Ramos (cell line): ENCODE measurements around the gene GLYR1.

ENCODE experiments used
- in situ Hi-C: fragments of 300-500 bp; cut with MboI; formaldehyde crosslinking; loops from one replicate; pipeline ENCODE4 v1.14.3; 2022; ENCODE audit warnings: low sequenced_read_pairs; ENCODE audit not compliant: unreplicated experiment

GLYR1 gene

DNA sequence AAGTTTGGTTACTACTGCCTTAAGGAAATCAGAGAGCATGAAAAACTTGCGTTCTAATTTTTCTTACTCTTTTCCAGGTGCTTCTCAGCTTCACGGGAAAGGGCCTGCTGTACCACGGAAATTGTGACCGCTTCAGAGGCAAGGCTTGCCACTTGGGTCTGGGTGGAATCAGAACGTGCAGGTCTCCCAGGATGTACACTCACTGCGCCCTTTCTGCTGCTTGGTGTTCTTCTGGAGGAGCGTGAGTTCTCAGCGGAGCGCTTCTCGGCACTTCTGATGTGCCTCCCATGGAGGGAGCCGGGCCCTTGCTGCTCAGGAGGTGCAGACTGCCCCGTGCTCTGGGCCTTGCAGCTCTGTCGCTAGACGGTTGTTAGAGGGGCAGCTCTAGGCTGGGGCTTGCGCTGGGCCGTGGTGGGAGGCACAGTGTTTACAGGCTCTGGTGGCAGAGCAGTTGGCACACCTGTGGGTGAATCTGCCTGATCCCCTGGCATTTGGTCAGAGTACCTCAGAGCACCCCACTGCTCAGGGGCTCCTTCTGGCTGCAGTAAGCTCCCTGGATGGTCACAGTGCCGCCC, 33.0 kb upstream of the GLYR1 start:
- in situ Hi-C loops: no loop called here

DNA sequence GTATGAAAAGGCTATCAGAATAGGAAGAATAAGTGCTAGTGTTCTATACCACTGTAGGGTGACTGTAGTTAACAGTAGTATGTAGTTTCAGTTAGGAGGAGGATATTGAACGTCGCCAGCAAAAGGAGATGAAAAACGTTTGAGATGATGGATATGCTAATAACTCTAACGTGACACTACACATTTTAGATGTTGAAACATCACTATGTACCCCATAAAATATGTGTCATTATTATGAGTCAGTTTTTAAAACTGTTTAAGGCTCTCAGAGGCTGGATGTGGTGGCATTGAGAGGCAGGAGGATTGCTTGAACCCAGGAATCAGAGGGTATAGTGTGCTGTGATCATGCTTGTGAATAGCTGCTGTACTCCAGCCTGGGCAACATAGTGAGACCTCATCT, 32.0 kb upstream of the GLYR1 start:
- in situ Hi-C loops: no loop called here

DNA sequence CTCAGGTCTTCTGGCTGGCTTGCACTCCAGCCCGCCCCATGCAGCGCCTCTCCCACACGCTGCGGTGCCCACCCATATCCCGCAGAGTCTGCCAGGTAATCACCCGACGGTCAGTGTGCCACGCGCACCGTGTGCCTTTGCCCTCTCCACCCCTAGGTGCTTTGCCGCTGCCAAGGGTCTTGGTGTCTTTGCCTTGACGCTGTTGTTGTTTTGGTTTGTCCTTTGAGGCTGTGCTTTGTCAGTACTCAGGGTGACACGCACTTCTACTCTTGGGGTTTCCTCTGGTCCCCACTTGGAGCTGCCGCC, 30.2 kb upstream of the GLYR1 start:
- in situ Hi-C loops: no loop called here

DNA sequence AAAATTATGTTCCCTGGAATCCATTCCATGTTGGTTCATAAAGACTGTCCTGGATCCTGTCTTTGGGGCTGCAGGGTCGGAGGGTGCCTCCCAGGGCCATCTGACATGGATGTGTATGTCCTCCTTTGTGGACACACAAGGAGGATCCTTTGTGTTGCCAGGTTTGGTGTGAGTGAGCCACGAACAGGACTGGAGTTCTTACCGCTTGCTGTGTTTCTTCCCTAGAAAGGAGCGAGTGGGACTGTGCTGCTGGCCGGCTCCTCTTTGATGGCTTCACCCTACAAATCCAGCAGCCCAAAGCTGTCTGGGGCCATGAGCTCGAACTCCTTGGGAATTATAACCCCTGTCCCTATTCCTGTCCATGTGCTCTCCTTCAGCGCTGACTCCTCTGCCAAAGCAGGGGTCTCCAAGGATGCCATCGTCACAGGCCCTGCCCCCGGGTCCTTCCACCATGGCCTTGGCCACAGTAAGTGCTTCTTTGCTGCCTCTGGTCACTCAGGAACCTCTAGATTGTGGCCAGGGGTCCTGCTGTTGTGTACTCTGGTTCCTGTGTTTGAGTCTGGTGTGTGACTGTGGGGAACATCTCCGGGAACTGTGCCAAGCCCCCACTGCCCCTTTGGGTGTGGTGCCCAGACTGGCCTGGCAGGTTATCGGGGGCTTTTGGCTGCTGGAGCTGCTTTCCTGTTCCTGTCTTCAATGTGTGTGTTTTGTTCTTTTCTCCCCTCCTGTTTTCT, 29.7 kb upstream of the GLYR1 start:
- in situ Hi-C loops: no loop called here

DNA sequence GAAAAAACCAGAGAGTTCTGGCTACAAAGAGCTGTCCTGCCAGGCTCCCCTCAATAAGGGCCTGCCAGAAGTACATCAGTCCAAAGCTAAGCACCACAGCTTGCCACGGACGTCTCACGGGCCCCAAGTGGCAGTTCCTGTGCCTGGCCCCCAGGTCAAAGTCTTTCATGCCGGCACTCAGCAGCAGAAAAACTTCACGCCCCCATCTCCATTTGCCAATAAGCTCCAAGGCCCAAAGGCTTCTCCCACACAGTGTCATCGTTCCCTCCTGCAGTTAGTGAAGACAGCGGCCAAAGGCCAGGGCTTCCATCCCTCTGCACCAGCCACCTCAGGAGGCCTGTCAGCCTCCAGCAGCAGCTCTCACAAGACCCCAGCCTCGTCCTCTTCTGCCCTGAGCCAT, 27.6 kb upstream of the GLYR1 start:
- in situ Hi-C loops: no loop called here

DNA sequence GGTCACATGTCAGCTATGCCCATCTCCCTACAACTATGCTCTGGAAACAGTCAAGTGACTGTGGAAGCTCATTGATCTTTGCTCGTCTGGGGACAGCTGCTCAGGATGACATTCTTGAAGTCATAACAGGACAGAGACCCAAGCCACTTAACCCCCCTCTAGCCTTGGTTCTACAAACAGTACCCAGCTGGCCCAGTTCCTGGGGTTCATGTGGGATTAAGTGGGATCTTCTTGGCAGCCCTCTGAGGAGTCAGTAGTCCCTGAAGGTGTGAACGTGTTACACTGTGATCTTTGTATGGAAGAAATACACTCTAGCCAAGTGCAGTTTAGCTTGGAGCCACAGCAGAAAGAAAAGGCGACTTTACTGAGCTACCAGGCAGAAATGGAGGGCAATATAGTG, 26.0 kb upstream of the GLYR1 start:
- in situ Hi-C loops: no loop called here

DNA sequence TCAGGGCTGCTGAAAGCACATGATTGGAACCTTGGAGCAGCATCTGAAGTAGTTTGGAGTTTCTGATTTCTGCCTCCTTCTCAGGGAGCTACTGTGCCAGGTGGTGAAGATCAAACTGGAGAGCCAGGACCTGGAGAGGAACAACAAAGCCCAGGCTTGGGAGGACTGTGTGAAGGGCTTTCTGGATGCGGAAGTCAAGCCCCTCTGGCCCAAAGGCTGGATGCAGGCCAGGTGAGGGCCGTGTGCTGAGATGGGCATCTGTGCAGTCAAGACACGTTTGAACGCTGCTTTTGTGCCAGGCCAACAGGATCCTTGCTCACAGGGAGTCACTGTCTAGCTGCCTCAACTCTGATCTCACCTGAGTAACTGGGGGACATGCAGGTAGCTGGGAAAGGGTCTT, 24.0 kb upstream of the GLYR1 start:
- in situ Hi-C loops: no loop called here

DNA sequence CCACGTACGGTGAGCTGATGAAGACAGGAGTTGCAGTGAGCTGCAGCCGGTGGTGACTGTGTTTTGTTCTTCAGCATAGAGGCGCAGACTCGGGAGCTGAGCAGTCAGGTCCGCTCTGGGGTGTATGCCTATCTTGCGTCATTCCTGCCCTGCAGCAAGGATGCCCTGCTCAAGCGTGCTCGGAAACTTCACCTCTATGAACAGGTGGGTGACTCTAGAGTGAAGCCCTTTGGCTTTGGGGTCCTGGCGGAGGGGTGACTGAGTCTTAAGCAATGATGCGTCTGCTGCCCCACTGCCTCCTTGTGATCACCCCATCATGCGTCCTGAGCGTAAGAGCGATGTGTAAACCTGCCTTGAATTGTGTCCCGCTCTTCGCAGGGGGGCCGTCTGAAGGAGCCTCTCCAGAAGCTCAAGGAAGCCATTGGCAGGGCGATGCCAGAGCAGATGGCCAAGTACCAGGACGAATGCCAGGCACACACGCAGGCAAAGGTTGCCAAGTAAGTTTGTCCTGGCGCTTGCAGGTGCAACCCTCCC, 23.1 kb upstream of the GLYR1 start:
- in situ Hi-C loops: no loop called here

DNA sequence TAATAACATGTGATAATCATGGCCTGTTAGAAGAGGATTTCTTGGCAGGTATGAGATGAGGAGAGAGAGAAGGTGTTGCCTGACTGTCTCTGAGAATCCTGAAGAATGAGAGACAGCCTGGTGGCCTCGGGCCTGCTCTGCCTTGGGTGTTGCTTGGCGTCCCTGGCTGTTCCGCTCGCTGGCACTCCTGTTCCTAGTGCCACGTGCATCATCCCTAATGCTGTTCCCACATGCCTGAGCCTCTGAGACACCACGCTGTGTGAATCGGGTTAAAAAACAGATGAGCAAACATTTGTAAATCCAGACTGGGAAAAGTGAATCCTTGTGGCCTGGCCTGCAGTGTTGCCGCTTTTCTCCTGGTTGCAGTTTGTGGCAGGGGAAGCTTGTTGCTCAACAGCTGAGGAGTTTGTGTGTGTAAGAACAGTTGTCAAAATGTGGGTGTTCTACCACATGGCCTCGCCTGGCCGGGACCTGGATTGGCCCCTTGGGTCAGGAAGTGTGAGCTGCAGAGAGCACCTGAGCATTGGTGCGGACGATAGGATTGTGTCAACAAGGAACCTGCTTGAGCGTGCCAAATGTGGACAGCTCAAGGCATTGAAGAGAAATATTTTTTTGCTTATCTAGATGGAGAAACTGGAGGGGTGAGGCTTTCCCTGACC, 22.2 kb upstream of the GLYR1 start:
- in situ Hi-C loops: no loop called here

DNA sequence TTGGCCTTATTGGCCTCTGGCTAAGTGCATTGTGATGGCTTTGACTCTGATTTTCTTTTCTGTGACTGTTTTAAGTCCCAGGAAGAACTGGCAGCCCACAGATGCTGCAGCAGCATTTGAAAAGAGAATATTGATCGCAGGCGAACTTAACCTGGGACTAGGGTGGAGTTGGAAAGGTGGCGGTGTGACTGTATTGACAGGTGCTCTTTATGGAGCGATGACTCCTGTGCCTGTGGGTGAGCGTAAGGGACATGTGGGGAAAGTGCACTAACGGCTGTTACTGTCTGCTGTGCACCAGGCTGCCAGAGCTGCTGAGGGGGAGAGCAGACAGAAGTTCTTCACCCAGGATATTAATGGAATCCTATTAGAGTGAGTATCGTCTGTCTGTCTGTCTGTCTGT, 21.4 kb upstream of the GLYR1 start:
- in situ Hi-C loops: no loop called here

DNA sequence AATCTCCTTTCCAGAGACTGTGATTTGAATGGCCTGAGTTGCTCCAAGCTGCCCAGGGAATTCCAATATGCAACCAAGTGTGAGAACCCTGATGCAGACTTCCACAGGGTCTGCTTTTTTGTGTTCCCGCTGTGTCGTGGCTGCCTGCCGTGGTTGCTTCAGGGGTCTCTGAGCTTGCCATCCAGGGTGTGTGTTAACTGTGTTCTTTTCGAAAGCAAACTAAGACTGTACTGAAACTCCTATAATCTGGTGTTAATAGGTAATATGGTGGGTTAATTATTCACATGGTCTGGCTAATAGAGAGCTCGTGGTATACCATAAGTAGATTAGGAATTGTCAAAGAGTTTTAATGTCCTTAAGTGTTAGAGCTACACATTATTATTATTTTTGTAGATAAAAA, 20.9 kb upstream of the GLYR1 start:
- in situ Hi-C loops: no loop called here

DNA sequence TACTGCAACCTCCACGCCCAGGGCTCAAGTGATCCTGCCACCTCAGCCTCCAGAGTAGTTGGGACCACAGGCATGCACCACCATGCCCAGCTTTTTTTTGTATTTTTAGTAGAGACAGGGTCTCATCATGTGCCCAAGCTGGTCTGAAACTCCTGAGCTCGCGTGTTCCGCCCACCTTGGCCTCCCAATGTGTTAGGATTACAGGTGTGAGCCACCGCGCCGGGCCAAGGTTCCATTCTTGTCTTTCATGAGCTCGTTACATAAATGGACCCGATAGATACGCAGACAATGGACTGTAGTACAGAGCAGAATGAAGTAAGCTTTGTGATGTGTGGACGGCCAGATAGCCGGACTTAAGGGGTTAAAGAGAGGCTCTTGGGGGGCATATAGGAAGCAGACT, 19.5 kb upstream of the GLYR1 start:
- in situ Hi-C loops: no loop called here

DNA sequence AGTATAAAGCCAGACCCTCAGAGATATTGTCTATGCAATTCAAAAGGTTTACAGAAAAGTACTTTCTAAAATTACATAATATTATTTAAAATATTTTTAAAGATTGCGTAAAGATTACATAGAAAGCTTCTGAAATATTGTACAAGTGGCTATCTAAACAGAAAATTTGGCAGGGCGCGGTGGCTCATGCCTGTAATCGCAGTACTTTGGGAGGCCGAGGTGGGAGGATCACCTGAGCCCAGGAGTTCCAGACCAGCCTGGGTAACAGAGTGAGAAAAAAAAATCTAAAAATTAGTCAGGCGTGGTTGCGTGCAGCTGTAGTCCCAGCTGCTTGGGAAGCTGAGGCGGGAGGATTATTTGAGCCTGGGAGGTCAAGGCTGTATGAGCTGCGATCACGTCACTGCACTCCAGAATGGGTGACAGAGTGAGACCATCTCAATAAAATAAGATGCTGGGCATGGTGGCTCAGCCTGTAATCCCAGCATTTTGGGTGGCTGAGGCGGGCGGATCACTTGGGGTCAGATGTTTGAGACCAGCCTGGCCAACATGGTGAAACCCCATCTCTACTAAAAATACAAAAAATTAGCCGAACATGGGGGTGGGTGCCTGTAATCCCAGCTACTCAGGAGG, 18.3 kb upstream of the GLYR1 start:
- in situ Hi-C loops: no loop called here

DNA sequence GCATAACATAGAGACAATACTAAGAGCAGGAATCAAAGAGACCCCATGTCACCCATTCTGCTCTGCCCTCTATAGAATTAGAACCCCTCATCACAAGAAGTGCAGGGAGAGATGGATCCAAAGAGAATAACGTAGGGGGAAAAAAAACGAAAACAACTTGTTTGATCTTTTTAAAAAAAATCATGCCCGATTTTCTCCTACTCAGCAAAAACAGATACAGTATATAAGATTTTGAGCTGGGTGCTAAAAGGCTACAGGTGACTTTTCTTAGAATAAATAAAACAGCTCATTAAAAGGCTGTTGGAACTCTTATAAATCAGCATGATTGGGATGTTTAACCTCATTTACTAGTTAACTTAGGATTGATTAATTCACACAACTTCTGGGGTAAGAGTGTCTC, 17.6 kb upstream of the GLYR1 start:
- in situ Hi-C loops: no loop called here

DNA sequence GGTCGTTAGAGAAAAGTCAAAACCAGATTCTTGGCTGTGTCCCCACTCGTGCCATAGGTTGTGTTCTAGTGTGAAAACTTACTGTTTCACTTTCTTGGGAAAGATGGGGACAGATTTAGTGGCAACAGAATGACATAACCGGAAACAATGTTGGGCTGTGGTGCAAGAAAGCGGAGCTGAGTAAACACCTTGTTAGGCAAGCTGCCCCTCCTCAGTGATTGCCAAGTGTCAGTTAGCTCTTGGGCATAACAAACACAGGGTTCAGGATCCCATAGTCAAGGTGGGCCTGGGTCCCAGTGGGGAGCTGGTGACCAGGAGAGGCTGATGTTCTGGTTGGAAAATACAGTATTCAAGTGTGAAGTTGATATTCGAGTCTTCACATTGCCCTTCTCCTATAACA, 15.6 kb upstream of the GLYR1 start:
- in situ Hi-C loops: no loop called here

DNA sequence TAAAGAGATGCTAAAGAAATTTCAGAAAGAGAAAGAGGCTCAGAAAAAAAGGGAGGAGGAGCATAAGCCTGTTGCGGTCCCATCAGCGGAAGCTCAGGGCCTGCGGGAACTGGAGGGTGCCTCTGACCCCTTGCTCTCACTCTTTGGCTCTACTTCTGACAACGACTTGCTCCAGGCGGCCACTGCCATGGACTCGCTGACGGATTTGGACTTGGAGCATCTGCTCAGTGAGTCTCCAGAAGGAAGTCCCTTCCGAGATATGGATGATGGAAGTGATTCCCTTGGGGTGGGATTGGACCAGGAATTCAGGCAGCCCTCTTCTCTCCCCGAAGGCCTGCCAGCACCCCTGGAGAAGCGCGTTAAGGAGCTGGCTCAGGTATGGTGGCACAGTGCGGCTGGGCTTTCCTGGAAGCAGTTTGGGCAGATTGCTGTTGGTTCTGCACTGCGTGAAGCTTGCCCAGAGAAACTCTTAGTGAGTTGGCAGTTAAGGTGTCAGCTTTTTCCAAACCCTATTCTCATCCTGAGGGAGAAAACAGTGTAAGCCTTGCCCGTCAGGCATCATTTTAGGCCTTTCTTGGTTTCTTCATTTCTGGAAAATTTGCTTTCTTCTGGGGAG, 13.7 kb upstream of the GLYR1 start:
- in situ Hi-C loops: no loop called here

DNA sequence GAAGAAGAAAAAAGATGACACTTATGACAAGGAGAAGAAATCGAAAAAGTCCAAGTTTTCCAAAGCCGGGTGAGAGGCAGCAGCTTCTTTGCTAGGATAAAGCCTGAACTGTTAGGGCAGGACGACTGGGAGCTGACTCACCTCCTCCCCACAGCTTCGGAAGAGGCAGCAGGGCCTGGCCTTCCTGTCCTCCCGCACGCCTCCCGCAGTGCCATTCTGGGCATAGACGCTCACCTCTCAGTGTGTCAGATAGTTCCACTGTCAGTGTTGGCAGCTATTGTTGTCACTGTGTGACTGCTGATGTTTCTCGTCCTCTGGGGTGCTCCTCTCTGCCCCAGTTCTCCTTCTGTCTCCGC, 12.8 kb upstream of the GLYR1 start:
- in situ Hi-C loops: no loop called here

DNA sequence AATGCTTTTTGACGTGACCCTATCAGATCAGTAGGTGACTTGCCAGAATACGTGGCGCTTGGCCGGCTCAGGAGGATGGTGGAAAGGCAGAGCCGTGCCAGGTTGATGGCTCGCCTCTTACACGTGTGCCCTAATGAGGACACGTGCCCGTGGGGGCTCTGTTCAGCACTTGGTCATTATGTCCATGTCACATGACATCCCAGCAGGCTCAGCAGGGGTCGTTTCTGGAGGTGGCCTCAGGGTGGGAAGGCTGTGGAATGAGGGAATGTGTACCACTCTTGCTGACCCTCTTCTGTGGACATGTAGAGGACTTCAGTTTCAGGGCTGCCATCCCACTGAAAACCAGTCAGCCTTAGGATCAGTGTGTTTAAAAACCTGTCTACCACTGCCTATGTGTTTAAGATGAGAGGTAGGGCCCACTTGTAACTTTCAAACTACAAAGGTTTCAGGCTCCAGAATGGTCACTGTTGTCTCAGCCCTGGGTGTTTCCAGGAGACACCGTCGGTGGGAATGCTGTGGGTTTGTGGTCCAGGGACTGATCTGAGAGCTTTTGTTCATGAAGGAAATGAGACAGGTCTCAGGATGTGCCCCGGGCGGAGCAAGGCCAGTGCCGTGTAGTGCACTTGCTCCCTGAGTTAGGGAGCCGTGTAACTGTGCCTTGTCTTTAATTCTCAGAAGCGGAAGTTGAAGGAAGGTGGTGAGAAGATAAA, 12.3 kb upstream of the GLYR1 start:
- in situ Hi-C loops: no loop called here

DNA sequence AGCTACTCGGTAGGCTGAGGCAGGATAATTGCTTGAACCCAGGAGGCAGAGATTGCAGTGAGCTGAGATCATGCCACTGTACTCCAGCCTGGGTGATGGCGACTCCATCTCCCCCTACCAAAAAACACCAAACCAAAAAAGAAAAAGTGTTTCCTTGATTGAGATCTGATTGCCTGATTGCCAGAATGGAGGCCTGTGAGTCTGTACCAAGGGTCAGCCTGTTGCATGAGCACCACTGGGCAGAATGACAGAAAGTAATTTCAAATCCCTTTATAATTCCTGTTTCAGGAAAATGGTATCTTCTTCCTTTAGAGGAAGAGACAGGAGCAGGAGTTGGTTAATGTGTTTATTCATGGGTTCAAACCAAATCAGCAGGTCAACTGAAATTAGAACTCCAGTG, 8.7 kb upstream of the GLYR1 start:
- in situ Hi-C loops: no loop called here

DNA sequence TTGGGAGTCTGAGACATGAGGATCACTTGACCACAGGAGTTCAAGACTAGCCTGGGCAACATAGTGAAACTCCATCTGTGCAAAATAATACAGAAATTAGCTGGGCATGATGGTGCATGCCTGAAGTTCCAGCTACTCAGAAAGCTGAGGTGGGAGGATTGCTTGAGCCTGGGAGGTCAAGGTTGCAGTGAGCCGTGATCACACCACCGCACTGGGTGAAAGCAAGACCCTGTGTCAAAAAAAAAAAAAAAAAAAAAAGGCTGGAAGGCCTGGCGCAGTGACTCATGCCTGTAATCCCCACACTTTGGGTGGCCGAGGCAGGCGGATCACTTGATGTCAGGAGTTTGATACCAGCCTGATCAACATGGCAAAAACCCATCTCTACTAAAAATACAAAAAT, 8.3 kb upstream of the GLYR1 start:
- in situ Hi-C loops: no loop called here
